GM18870 (cell line): ENCODE results near the gene FAM3B.

ENCODE experiments used
- ATAC-seq: cut with Tn5 transposase; IDR thresholded peaks from one replicate; pipeline ENCODE4 v1.9.1; 2021; ENCODE audit warnings: moderate library complexity; ENCODE audit not compliant: unreplicated experiment

Gene FAM3B

DNA sequence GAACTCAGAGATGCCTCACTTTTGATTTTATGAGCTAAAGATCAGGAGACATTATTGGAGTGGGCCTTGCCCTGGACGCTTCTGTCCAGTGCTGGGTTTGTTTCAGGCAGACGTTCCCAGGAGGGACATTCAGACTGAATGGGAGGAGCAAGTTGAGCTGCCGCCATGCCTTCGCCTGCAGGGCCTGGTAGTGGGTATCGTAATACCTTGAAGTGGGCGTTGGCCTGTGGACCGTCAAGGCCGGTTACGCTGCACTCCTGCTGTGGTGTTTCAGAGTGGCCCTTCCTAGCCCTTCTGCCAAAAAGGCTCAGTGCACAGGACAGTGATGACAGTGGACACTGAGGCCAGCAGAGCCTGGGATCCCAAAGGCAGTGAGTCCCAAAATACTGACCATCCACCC, 1.6 kb downstream of the FAM3B start:
- ATAC-seq, result no peak

DNA sequence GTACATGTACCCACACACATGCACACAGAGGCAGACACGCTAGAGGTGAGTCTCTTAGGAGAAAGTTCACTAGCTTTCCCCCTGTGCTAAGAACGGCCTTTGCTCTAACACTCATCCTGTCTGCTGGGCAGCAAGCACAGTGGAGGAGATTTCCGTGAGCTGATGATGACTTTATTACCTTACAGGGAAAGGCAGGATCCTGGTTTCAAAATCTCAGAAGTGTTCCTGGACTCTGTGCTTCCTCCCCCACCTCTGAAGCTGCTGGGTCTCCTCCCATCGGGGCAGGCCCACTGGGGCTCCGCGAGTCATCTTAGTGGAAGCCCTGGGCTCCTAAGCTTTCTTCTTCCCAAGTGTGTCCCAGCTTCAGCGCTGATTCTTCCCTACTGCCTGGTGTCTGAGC, 2.7 kb downstream of the FAM3B start:
- ATAC-seq, result no peak

- ATAC-seq, result no peak
Measured at GRCh38 chr21:41321211-41321907, 4.8 kb downstream of the FAM3B start.

DNA sequence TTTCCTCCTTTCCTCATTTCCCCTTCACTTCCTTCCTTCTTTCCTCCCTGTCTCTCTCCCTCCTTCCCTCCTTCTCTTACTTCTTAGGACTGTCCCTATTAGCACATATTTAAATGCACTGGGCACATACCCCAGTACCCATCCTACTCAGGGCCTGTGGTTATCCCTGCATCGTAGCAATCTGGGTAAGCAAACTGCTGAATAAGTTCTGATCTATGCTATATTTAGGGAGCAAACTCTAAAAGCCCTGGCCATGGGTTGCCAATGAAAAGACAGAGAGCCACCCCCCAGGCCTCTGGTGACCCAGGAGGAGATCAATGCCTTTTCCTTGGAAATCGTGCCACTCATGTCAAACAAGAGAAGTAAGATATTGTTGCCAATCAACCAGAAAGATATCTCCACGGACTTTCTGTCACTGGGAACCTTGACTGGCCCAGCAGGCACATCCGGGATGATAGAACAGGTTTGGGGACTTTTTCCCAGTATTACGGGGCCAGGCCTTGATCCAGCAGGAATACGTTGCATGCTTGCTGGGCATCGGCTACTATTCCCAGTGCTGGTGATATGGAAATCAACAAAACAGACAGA, 5.4 kb downstream of the FAM3B start:
- ATAC-seq, result no peak

GRCh38 chr21:41322496-41323382, 6.1 kb downstream of the FAM3B start:
- no peak for ATAC-seq

- ATAC-seq, result no peak
Measured at GRCh38 chr21:41325138-41325912, 8.7 kb downstream of the FAM3B start.

- no peak for ATAC-seq
Measured at GRCh38 chr21:41326414-41327080, 9.9 kb downstream of the FAM3B start.

GRCh38 chr21:41327753-41328152, 11.2 kb downstream of the FAM3B start:
- ATAC-seq, result no peak

GRCh38 chr21:41328660-41329607, 12.3 kb downstream of the FAM3B start:
- ATAC-seq, result no peak

GRCh38 chr21:41333752-41334151, 17.2 kb downstream of the FAM3B start:
- no peak for ATAC-seq

DNA sequence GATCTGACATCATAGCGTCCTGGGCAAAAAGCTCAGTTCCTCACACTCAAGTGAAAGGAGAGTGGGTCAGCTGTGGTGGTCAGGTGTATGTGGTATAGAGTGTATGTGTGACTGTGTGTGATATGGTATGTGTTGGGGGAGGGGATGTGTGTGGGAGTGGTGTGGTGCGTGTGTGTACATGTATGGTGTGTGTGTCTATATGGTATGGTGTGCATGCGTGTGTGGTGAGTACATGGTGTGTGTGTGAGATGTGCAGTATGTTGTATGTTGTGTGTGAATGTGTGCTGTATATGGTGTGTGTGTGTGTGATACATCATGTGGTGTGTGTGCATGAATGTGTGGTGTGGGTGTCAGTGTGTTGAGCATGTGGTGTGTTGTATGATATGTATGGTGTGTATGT, 20.9 kb downstream of the FAM3B start:
- ATAC-seq, result no peak

- no peak for ATAC-seq
Measured at GRCh38 chr21:41338455-41338854, 21.9 kb downstream of the FAM3B start.

GRCh38 chr21:41342035-41342434, 25.4 kb downstream of the FAM3B start:
- no peak for ATAC-seq

DNA sequence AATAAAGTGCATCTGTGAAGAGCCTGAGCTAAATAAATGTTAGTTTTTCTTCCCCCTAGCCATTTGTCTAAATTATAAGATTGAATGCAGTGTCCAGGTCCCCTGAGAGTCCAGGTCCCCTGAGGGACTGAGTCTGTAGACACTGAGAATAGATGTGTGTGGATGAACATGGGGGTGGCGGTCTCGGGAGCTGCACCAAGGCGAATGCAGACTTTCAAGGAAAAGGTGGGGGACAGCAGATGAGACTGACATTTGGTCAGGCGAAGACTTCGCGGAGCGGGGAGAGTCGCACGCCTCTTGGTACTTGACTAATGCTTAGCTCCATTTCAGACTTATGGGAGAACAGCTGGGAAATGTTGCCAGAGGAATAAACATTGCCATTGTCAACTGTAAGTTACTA, 27.5 kb downstream of the FAM3B start:
- ATAC-seq, result no peak

DNA sequence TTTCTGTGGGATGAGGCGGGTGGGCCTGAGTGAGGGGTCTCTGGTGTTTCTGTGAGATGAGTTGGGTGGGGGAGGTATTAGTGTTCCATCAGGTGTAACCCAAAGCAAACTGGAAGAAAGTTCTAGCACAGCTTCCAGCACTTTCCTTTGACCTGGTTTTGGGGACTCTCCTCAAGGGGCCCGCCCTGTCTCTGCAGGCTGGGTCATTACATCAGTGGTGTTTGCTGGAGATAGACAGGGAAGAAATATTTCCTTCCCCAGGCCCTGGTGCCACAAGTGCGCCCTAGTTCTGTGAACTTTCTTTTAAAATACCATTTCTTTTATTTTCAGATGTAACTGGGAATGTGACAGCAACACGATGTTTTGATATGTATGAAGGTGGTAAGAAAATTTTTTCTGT, 28.8 kb downstream of the FAM3B start:
- ATAC-seq, result no peak

GRCh38 chr21:41345934-41346685, 29.5 kb downstream of the FAM3B start:
- no peak for ATAC-seq

DNA sequence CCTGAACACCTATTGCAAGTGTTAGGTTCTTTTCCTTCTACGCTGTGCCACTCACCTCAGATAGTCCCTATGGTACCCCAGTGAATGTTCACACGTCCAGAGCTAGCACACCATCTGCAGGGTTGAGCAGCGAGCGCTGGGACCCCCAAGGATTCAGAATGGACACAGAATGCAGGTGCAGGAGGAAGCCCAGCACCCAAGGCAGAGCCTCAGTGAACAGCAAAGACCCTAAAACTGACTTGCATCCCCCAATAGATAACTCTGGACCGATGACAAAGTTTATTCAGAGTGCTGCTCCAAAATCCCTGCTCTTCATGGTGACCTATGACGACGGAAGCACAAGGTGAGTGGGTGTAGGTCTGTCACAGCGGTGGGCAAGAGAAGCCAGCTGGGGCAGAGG, 30.2 kb downstream of the FAM3B start:
- no peak for ATAC-seq

DNA sequence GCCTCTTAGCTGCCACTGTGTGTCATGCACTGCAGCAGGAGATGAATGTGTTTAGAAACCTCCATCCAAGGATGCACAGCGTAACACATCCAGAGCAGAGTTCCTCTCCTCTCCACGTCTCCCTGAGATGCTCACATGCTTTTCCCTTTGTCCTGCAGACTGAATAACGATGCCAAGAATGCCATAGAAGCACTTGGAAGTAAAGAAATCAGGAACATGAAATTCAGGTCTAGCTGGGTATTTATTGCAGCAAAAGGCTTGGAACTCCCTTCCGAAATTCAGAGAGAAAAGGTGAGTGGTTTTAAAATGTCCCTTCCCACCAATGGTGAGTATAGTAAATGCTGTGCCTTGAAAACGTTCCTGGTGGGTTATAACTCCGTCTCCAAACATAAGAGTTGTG, 31.8 kb downstream of the FAM3B start:
- ATAC-seq, result no peak

DNA sequence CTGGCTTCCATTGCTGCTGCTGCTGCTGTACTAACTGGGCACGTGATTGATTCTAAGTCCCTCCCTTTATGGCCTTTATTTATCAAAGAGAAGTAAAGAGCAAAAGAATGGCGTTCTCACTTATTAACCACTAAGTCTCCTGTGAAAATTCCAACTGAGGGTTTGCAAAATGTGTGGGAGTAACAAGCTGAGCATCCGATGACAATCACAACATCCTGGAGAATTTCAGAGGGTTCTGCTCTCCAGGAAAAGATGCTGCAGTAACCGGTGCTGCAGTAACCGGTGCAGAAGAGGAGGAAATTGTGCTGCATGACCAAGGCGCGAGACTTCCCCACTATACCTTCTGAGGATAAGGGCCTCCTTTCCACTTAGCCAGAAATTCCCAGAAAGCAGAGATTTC, 32.5 kb downstream of the FAM3B start:
- ATAC-seq, result no peak
